Measurements from ENCODE around the gene SPOP.

GRCh38 chr17:49616601-49617131 lies 61.2 kb downstream of the SPOP start:
- TF ChIP-seq CTCF (IDR thresholded peaks at IDR 0.05) (no peak), POLR2A (IDR thresholded peaks at IDR 0.05) (no peak)
